Measurements from ENCODE around the gene SLC39A11.
"Not testable (repeated sequence)": the region's sequence is repeated elsewhere in the genome, so short reads cannot be mapped to it uniquely, and the experiment has no call there.

The SLC39A11 gene

GRCh38 chr17:72710202-72710601 is 382.3 kb downstream of the SLC39A11 start:
- Histone ChIP-seq H3K4me3 (ENCODE audit: low read length in 2 of 2) (no peak overlapping the region), H3K27me3 (ENCODE audit: control insufficient read depth in 2 of 2, insufficient read depth in 2 of 2, low read length in 2 of 2) (no peaks in the 10 kb centered on the region), H3K9me3 (ENCODE audit: control insufficient read depth in 2 of 2, low read length in 2 of 2) (no peaks in the 10 kb centered on the region), H3K4me1 (ENCODE audit: control insufficient read depth in 2 of 2, insufficient read depth in 2 of 2, low read length in 2 of 2) (no peaks in the 10 kb centered on the region), H3K9ac (ENCODE audit: low read depth in 1 of 2, low read length in 2 of 2) (no peak overlapping the region), H3K36me3 (ENCODE audit: control insufficient read depth in 2 of 2, insufficient read depth in 2 of 2, low read length in 2 of 2) (no peaks in the 10 kb centered on the region), H3K27ac (ENCODE audit: low read depth in 2 of 2, low read length in 2 of 2) (no peak overlapping the region)

GRCh38 chr17:72708682-72709081 is 383.8 kb downstream of the SLC39A11 start:
- not testable (repeated sequence) for H3K4me3 ChIP-seq (ENCODE audit: low read length in 2 of 2); H3K27ac ChIP-seq (ENCODE audit: low read depth in 2 of 2, low read length in 2 of 2); H3K36me3 ChIP-seq (ENCODE audit: control insufficient read depth in 2 of 2, insufficient read depth in 2 of 2, low read length in 2 of 2); H3K9ac ChIP-seq (ENCODE audit: low read depth in 1 of 2, low read length in 2 of 2); H3K4me1 ChIP-seq (ENCODE audit: control insufficient read depth in 2 of 2, insufficient read depth in 2 of 2, low read length in 2 of 2); H3K27me3 ChIP-seq (ENCODE audit: control insufficient read depth in 2 of 2, insufficient read depth in 2 of 2, low read length in 2 of 2); H3K9me3 ChIP-seq (ENCODE audit: control insufficient read depth in 2 of 2, low read length in 2 of 2)

GRCh38 chr17:72707881-72708280 is 384.6 kb downstream of the SLC39A11 start:
- H3K27me3 ChIP-seq (ENCODE audit: control insufficient read depth in 2 of 2, insufficient read depth in 2 of 2, low read length in 2 of 2) = no peaks in the 10 kb centered on the region
- H3K9me3 ChIP-seq (ENCODE audit: control insufficient read depth in 2 of 2, low read length in 2 of 2) = no peaks in the 10 kb centered on the region
- no peak overlapping the region for H3K27ac ChIP-seq (ENCODE audit: low read depth in 2 of 2, low read length in 2 of 2)
- no peak overlapping the region for H3K4me3 ChIP-seq (ENCODE audit: low read length in 2 of 2)
- H3K4me1 ChIP-seq (ENCODE audit: control insufficient read depth in 2 of 2, insufficient read depth in 2 of 2, low read length in 2 of 2) = no peaks in the 10 kb centered on the region
- H3K9ac ChIP-seq (ENCODE audit: low read depth in 1 of 2, low read length in 2 of 2) = no peak overlapping the region
- H3K36me3 ChIP-seq (ENCODE audit: control insufficient read depth in 2 of 2, insufficient read depth in 2 of 2, low read length in 2 of 2) = no peaks in the 10 kb centered on the region

DNA sequence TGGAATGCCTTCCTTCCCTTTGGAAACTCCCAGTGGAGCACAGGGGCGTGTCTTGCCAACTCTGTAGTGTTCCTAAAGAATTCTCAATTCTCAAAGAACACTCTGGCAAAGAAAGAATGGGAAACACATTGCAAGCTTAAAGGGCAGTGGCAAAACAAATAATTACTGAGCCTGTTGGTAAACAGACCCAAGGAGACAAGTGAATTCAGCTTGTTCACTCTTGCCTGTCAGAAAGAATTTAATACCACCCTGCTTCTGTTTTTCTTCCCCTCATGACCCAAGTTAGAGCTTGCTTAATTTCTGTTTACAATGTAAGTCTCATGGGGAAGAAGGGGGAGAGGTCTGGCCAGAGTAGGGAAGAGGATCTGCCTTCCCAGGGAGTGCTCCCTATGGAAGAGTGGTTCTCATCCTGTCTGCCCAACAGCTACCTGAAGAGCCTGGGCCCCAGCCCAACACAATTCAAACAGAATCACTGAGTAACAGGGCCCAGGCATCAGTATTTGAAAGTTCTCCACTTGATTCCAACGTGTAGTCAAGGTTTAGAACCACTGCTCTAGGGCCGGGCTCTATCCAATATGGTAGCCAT is 386.0 kb downstream of the SLC39A11 start:
- no peaks in the 10 kb centered on the region for H3K9me3 ChIP-seq (ENCODE audit: control insufficient read depth in 2 of 2, low read length in 2 of 2)
- no peaks in the 10 kb centered on the region for H3K4me1 ChIP-seq (ENCODE audit: control insufficient read depth in 2 of 2, insufficient read depth in 2 of 2, low read length in 2 of 2)
- H3K36me3 ChIP-seq (ENCODE audit: control insufficient read depth in 2 of 2, insufficient read depth in 2 of 2, low read length in 2 of 2) = no peaks in the 10 kb centered on the region
- no peak overlapping the region for H3K4me3 ChIP-seq (ENCODE audit: low read length in 2 of 2)
- no peak overlapping the region for H3K9ac ChIP-seq (ENCODE audit: low read depth in 1 of 2, low read length in 2 of 2)
- H3K27ac ChIP-seq (ENCODE audit: low read depth in 2 of 2, low read length in 2 of 2) = no peak overlapping the region
- no peaks in the 10 kb centered on the region for H3K27me3 ChIP-seq (ENCODE audit: control insufficient read depth in 2 of 2, insufficient read depth in 2 of 2, low read length in 2 of 2)

DNA sequence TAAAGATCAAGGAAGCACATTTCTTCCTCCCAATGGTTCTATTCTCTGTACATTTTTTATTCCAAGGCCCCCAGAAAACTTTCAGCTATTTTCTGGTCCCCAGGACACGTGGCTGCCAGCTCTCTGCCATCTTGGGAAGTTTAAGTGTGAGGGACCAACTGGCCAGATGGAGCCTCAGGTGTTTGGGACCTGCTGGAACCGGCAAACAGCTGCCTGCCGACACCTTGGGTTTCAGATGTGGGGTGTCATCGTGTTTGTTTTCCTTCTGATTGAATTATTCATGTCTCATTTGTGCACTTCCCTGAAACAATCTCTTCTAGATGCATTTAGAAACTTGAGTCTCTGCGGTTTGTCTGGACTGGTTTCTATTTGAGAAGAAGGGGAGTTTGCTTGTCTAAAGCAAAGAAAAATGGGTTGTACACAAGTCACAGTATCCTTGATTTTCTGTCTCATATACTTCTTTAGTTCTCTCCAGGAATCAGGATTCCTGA is 386.5 kb downstream of the SLC39A11 start:
- no peak overlapping the region for H3K9ac ChIP-seq (ENCODE audit: low read depth in 1 of 2, low read length in 2 of 2)
- H3K27me3 ChIP-seq (ENCODE audit: control insufficient read depth in 2 of 2, insufficient read depth in 2 of 2, low read length in 2 of 2) = no peaks in the 10 kb centered on the region
- no peaks in the 10 kb centered on the region for H3K9me3 ChIP-seq (ENCODE audit: control insufficient read depth in 2 of 2, low read length in 2 of 2)
- no peak overlapping the region for H3K27ac ChIP-seq (ENCODE audit: low read depth in 2 of 2, low read length in 2 of 2)
- H3K4me3 ChIP-seq (ENCODE audit: low read length in 2 of 2) = no peak overlapping the region
- H3K4me1 ChIP-seq (ENCODE audit: control insufficient read depth in 2 of 2, insufficient read depth in 2 of 2, low read length in 2 of 2) = no peaks in the 10 kb centered on the region
- no peaks in the 10 kb centered on the region for H3K36me3 ChIP-seq (ENCODE audit: control insufficient read depth in 2 of 2, insufficient read depth in 2 of 2, low read length in 2 of 2)

DNA sequence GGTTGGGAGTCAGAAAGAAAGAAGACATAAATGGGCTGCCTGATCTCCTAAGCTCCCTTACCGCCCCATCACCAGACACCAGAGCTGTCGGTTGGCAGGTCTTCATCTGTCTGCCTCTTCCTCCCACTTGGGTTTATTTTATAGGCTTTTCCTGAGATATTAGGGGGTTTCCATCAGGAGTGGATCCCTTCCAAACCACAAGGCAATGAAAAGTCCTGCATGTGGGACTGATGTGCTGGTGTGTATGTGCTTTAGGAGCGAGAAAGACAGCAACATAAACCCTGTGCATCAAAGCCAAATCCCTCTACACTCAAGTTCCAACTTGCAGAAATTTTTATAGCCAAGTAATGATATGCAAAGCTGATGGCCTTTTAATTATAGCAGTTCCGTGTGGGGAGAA is 389.5 kb downstream of the SLC39A11 start:
- Histone ChIP-seq H3K27me3 (ENCODE audit: control insufficient read depth in 2 of 2, insufficient read depth in 2 of 2, low read length in 2 of 2) (no peaks in the 10 kb centered on the region), H3K9me3 (ENCODE audit: control insufficient read depth in 2 of 2, low read length in 2 of 2) (no peaks in the 10 kb centered on the region), H3K27ac (ENCODE audit: low read depth in 2 of 2, low read length in 2 of 2) (no peak overlapping the region), H3K4me3 (ENCODE audit: low read length in 2 of 2) (no peak overlapping the region), H3K36me3 (ENCODE audit: control insufficient read depth in 2 of 2, insufficient read depth in 2 of 2, low read length in 2 of 2) (no peaks in the 10 kb centered on the region), H3K9ac (ENCODE audit: low read depth in 1 of 2, low read length in 2 of 2) (no peak overlapping the region), H3K4me1 (ENCODE audit: control insufficient read depth in 2 of 2, insufficient read depth in 2 of 2, low read length in 2 of 2) (no peaks in the 10 kb centered on the region)

- H3K27ac ChIP-seq (ENCODE audit: low read depth in 2 of 2, low read length in 2 of 2) = no peak overlapping the region
- no peaks in the 10 kb centered on the region for H3K4me1 ChIP-seq (ENCODE audit: control insufficient read depth in 2 of 2, insufficient read depth in 2 of 2, low read length in 2 of 2)
- no peaks in the 10 kb centered on the region for H3K27me3 ChIP-seq (ENCODE audit: control insufficient read depth in 2 of 2, insufficient read depth in 2 of 2, low read length in 2 of 2)
- no peak overlapping the region for H3K4me3 ChIP-seq (ENCODE audit: low read length in 2 of 2)
- H3K36me3 ChIP-seq (ENCODE audit: control insufficient read depth in 2 of 2, insufficient read depth in 2 of 2, low read length in 2 of 2) = no peaks in the 10 kb centered on the region
- no peak overlapping the region for H3K9ac ChIP-seq (ENCODE audit: low read depth in 1 of 2, low read length in 2 of 2)
- H3K9me3 ChIP-seq (ENCODE audit: control insufficient read depth in 2 of 2, low read length in 2 of 2) = no peaks in the 10 kb centered on the region
These were observed 390.3 kb downstream of the SLC39A11 start for GRCh38 chr17:72702136-72702735.

DNA sequence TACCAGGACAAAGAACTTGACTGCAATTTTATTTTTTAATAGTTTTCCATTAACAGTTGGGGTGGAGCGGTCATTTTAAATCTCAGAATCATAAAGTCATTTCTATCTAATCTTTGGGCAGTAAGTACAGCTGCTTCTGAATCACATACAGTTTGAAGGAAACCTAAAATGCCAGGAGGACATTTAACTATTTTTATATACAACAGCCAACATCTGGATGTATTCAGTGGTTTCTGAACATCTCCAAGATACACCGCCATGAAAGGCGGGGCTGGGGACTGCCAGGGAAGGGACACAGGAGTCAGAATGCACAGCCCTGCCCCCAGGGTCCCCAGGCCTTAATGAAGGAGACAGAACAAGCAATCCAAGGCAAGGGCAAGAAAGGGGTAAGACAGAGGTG is 392.3 kb downstream of the SLC39A11 start:
- H3K4me1 ChIP-seq (ENCODE audit: control insufficient read depth in 2 of 2, insufficient read depth in 2 of 2, low read length in 2 of 2) = no peaks in the 10 kb centered on the region
- H3K27me3 ChIP-seq (ENCODE audit: control insufficient read depth in 2 of 2, insufficient read depth in 2 of 2, low read length in 2 of 2) = no peaks in the 10 kb centered on the region
- no peak overlapping the region for H3K27ac ChIP-seq (ENCODE audit: low read depth in 2 of 2, low read length in 2 of 2)
- H3K36me3 ChIP-seq (ENCODE audit: control insufficient read depth in 2 of 2, insufficient read depth in 2 of 2, low read length in 2 of 2) = no peaks in the 10 kb centered on the region
- no peak overlapping the region for H3K9ac ChIP-seq (ENCODE audit: low read depth in 1 of 2, low read length in 2 of 2)
- no peaks in the 10 kb centered on the region for H3K9me3 ChIP-seq (ENCODE audit: control insufficient read depth in 2 of 2, low read length in 2 of 2)
- no peak overlapping the region for H3K4me3 ChIP-seq (ENCODE audit: low read length in 2 of 2)

DNA sequence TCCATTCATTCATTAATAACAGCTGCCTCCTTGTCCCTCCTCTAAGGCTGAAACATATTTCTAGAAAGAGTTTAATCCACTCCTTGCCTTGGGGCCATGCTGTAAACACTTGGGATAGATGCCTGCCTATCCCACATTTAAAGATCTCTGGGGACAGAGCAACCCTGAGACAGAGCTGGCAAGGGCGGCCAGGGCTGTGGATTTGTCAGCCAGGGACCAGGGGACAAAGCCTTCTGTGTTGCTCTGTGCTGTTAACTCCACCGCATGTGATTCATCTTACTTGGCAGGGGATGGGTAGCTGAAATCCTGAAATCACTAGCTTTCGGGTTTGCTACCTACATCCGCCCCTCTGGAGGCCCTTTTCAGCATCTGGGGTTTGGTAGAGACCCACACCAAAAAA is 392.9 kb downstream of the SLC39A11 start:
- Histone ChIP-seq H3K4me3 (ENCODE audit: low read length in 2 of 2) (no peak overlapping the region), H3K9ac (ENCODE audit: low read depth in 1 of 2, low read length in 2 of 2) (no peak overlapping the region), H3K27me3 (ENCODE audit: control insufficient read depth in 2 of 2, insufficient read depth in 2 of 2, low read length in 2 of 2) (no peaks in the 10 kb centered on the region), H3K9me3 (ENCODE audit: control insufficient read depth in 2 of 2, low read length in 2 of 2) (no peaks in the 10 kb centered on the region), H3K36me3 (ENCODE audit: control insufficient read depth in 2 of 2, insufficient read depth in 2 of 2, low read length in 2 of 2) (no peaks in the 10 kb centered on the region), H3K4me1 (ENCODE audit: control insufficient read depth in 2 of 2, insufficient read depth in 2 of 2, low read length in 2 of 2) (no peaks in the 10 kb centered on the region), H3K27ac (ENCODE audit: low read depth in 2 of 2, low read length in 2 of 2) (no peak overlapping the region)

- H3K4me3 ChIP-seq (ENCODE audit: low read length in 2 of 2) = no peak overlapping the region
- no peak overlapping the region for H3K27ac ChIP-seq (ENCODE audit: low read depth in 2 of 2, low read length in 2 of 2)
These were observed 394.8 kb downstream of the SLC39A11 start for GRCh38 chr17:72697602-72698146.

More at GRCh38 chr17:72697602-72698146, 394.8 kb downstream of the SLC39A11 start:
- H3K9me3 ChIP-seq (ENCODE audit: control insufficient read depth in 2 of 2, low read length in 2 of 2) = no peaks in the 10 kb centered on the region
- H3K9ac ChIP-seq (ENCODE audit: low read depth in 1 of 2, low read length in 2 of 2) = no peak overlapping the region
- H3K36me3 ChIP-seq (ENCODE audit: control insufficient read depth in 2 of 2, insufficient read depth in 2 of 2, low read length in 2 of 2) = no peaks in the 10 kb centered on the region
- no peaks in the 10 kb centered on the region for H3K4me1 ChIP-seq (ENCODE audit: control insufficient read depth in 2 of 2, insufficient read depth in 2 of 2, low read length in 2 of 2)
- no peaks in the 10 kb centered on the region for H3K27me3 ChIP-seq (ENCODE audit: control insufficient read depth in 2 of 2, insufficient read depth in 2 of 2, low read length in 2 of 2)

Measured in mucosa of rectum (tissue), 2 donors.